ENCODE data around the gene SPTBN4.

SPTBN4 gene

DNA sequence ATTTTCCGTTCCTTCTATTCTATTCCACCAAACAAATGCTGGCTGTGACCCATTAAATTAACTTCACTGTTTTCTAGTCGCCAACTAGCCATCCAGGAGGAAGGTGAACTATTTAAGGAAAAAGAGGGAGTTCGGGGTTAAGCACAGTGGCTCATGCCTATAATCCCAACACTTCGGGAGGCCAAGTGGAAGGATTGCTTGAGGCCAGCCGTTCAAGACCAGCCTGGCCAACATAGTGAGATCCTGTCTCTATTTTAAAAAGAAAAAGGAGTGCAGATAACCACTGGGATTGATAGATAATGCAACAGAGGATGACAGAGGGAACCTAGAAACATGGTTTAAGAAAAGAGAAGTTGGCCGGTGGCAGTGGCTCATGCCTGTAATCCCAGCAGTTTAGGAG lies 44.7 kb downstream of the SPTBN4 start:
- DNase-seq (ENCODE audit: low read depth in 1 of 2, low spot score in 1 of 2) = no peak
- H3K27me3 ChIP-seq (ENCODE audit: insufficient read depth, poor library complexity, severe bottlenecking) = peaks cover 29% of the 10 kb centered on the region
- H3K27ac ChIP-seq (replicated peaks) = no peak overlapping the region
- TF ChIP-seq POLR2AphosphoS5 (IDR thresholded peaks at IDR 0.05; ENCODE audit: low read depth) (no peak), GABPA (IDR thresholded peaks at IDR 0.05; ENCODE audit: low read depth) (no peak), REST (IDR thresholded peaks at IDR 0.05; ENCODE audit: insufficient replicate concordance, low read depth) (no peak), CTCF (IDR thresholded peaks at IDR 0.05; ENCODE audit: insufficient read depth, low read length) (no peak)
- H3K4me3 ChIP-seq (replicated peaks; ENCODE audit: insufficient read depth, low read length) = no peak overlapping the region

DNA sequence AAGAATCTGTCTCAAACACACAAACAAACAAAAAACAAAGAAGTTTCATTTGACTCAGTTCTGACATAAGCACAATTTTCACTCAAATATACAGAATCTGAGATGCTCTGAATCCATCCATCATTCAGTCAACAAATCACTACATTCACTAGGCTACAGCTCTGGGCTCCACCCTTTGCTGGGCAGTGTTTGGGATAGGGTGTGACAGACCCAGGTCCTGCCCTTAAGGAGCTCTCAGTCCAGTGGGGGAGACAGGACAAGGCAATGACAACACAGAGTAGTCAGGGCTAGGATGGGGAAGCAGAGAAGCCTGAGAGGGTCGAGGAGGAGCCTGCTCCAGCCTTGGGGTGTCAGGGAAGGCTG lies 45.3 kb downstream of the SPTBN4 start:
- TF ChIP-seq REST (IDR thresholded peaks at IDR 0.05; ENCODE audit: insufficient replicate concordance, low read depth) = no peak
- no peak for TF ChIP-seq CTCF (IDR thresholded peaks at IDR 0.05; ENCODE audit: insufficient read depth, low read length)
- TF ChIP-seq GABPA (IDR thresholded peaks at IDR 0.05; ENCODE audit: low read depth) = no peak
- TF ChIP-seq SPI1 (IDR thresholded peaks at IDR 0.05; ENCODE audit: borderline replicate concordance, low read depth) = no peak
- no peak for TF ChIP-seq POLR2AphosphoS5 (IDR thresholded peaks at IDR 0.05; ENCODE audit: low read depth)
- Histone ChIP-seq H3K4me3 (replicated peaks; ENCODE audit: insufficient read depth, low read length) (no peak overlapping the region), H3K27me3 (ENCODE audit: insufficient read depth, poor library complexity, severe bottlenecking) (peaks cover 29% of the 10 kb centered on the region), H3K27ac (replicated peaks) (no peak overlapping the region)
- no peak for DNase-seq (ENCODE audit: low read depth in 1 of 2, low spot score in 1 of 2)

DNA sequence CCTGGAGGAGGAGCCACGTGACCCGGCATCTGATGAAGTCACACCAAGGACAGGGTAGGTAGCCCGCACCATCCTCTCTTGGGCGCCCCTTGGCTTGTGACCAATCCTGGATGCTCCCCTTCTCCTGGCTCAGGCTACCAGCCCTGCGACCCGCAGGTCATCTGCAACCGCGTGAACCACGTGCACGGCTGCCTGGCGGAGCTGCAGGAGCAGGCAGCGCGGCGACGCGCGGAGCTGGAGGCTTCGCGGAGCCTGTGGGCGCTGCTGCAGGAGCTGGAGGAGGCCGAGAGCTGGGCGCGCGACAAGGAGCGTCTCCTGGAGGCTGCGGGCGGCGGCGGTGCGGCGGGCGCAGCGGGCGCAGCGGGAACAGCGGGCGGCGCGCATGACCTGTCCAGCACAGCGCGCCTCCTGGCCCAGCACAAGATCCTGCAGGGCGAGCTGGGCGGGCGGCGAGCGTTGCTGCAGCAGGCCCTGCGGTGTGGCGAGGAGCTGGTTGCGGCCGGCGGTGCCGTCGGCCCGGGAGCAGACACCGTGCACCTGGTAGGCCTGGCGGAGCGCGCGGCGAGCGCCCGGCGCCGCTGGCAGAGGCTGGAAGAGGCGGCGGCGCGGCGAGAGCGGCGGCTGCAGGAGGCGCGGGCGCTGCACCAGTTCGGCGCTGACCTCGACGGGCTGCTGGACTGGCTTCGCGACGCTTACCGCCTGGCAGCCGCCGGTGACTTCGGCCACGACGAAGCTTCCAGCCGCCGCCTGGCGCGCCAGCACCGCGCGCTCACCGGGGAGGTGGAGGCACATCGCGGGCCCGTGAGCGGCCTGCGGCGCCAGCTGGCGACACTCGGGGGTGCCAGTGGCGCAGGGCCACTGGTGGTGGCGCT lies 45.9 kb downstream of the SPTBN4 start:
- H3K27me3 ChIP-seq (ENCODE audit: insufficient read depth, poor library complexity, severe bottlenecking) = peaks cover 30% of the 10 kb centered on the region
- DNase-seq (ENCODE audit: low read depth in 1 of 2, low spot score in 1 of 2) = no peak
- no peak overlapping the region for H3K27ac ChIP-seq (replicated peaks)
- TF ChIP-seq CTCF (IDR thresholded peaks at IDR 0.05; ENCODE audit: insufficient read depth, low read length) (no peak), SPI1 (IDR thresholded peaks at IDR 0.05; ENCODE audit: borderline replicate concordance, low read depth) (no peak), GABPA (IDR thresholded peaks at IDR 0.05; ENCODE audit: low read depth) (no peak), REST (IDR thresholded peaks at IDR 0.05; ENCODE audit: insufficient replicate concordance, low read depth) (no peak), POLR2AphosphoS5 (IDR thresholded peaks at IDR 0.05; ENCODE audit: low read depth) (no peak)
- no peak overlapping the region for H3K4me3 ChIP-seq (replicated peaks; ENCODE audit: insufficient read depth, low read length)
